ENCODE measurements around the gene SWT1. TPM values are rescaled to one million over a fixed set of nuclear protein-coding genes. Genes with fewer than 3 reads are reported as not detected.

SWT1 gene
- total RNA-seq, 2 experiments from 2014 or later: 4.1 to 5.3 TPM

DNA sequence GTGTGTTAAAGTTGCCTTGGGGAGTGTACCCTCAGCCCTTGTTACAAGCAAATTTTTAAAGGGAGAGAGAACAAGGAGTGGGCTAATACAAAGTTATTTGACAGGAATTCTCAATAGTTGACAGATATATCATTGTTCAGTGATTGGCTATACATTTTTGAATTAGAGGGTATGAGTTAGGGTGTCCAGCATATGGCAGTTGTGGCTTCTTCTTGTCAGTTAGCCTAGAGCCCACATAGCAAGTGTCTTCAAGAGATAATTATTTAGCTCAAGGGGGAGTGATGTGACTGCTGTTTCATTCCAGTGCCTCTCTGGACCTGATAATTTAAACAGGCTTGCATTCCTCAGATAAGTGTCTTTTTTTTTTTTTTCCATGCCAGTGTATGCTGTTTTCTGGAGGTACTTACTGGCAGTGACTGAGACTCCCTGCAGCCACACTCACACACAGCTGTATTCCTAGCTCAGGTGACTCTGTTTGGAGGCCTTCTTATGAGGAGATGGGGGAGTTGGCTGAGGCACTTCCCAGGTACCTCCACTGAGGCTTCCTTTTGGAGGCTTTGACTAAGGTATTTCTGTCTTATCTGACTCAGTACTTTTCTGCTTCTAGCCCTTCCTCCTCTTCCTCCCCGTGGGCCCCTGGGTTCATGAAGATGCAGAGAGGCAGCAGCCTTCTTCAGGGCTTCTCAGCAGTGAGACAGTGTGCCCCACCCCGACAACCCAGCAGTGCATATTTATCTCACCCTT, 127.7 kb downstream of the SWT1 start:
- CTCF ChIA-PET: interaction anchor here (1.0 to 1.4 kb wide), 4 partner anchors 14 to 385 kb away, joined by 3 to 4 read pairs (median 3); no protein-coding TSS in a partner anchor
- intact Hi-C loops (cut with DNase I, micrococcal nuclease): loop anchor here (1.0 to 5.0 kb wide), 2 partner anchors 20 to 42 kb away; no protein-coding TSS in a partner anchor
- TF ChIP-seq, protein P1, sequence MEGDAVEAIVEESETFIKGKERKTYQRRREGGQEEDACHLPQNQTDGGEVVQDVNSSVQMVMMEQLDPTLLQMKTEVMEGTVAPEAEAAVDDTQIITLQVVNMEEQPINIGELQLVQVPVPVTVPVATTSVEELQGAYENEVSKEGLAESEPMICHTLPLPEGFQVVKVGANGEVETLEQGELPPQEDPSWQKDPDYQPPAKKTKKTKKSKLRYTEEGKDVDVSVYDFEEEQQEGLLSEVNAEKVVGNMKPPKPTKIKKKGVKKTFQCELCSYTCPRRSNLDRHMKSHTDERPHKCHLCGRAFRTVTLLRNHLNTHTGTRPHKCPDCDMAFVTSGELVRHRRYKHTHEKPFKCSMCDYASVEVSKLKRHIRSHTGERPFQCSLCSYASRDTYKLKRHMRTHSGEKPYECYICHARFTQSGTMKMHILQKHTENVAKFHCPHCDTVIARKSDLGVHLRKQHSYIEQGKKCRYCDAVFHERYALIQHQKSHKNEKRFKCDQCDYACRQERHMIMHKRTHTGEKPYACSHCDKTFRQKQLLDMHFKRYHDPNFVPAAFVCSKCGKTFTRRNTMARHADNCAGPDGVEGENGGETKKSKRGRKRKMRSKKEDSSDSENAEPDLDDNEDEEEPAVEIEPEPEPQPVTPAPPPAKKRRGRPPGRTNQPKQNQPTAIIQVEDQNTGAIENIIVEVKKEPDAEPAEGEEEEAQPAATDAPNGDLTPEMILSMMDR (IDR thresholded peaks at IDR 0.05): no peak
- H3K36me3 Mint-ChIP-seq (ENCODE audit: low read depth): peaks cover 24% of the 10 kb centered on the region
- H3K4me1 ChIP-seq (ENCODE audit: insufficient read depth, low read length): peaks cover 45% of the 10 kb centered on the region
- peaks cover 5% of the 10 kb centered on the region for H3K9me3 Mint-ChIP-seq
- H3K27ac ChIP-seq (ENCODE audit: low read depth in 1 of 2, low read length in 2 of 2): no peak overlapping the region
- no peaks in the 10 kb centered on the region for H3K27me3 ChIP-seq (ENCODE audit: control insufficient read depth in 1 of 2, insufficient read depth in 2 of 2, low read length in 2 of 2)
- POLR2A ChIA-PET: interaction anchor here (0.6 to 1.5 kb wide), 4 partner anchors 16 to 389 kb away, joined by 3 to 5 read pairs (median 3); partner anchors contain the start of gene IVNS1ABP
- H3K36me3 ChIP-seq (ENCODE audit: insufficient read depth, low read length): no peaks in the 10 kb centered on the region
- no peak overlapping the region for H3K4me3 ChIP-seq (ENCODE audit: low read length)
- peak overlapping the region; percentile 91 for H3K27ac Mint-ChIP-seq
- H3K9me3 ChIP-seq (ENCODE audit: control insufficient read depth in 1 of 2, insufficient read depth in 1 of 2, low read length in 2 of 2): no peaks in the 10 kb centered on the region
- peaks cover 72% of the 10 kb centered on the region for H3K4me1 Mint-ChIP-seq (ENCODE audit: low read depth)
- H3K27me3 Mint-ChIP-seq: no peaks in the 10 kb centered on the region
- DNase-seq (peak in 1 of 14 experiments; percentile 26), ATAC-seq (ENCODE audit: poor library complexity) (no peak)
- H3K4me3 Mint-ChIP-seq: no peak overlapping the region

DNA sequence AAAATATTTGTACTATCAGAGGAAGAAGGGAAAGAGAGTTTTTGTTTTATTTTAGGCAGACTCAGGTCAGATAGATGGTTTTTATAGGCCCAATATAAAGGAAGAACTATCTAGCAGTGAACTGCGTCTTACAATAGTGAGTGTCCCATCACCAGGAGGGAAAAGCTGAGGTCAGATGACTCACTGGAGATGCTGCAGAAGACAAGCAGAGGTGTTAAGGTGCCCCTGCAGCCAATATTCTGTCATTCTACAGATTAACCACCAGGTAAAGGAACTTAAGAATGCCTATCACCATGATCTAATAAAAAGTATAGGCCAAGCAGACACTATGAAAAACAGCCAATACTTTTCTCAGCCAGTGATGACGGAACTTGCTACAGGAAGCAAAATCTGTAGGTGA, 130.5 kb downstream of the SWT1 start:
- TF ChIP-seq, protein P1 (IDR thresholded peaks at IDR 0.05): no peak
- Mint-ChIP-seq H3K27me3 (no peaks in the 10 kb centered on the region), H3K4me1 (ENCODE audit: low read depth) (peaks cover 53% of the 10 kb centered on the region), H3K4me3 (no peak overlapping the region), H3K9me3 (no peaks in the 10 kb centered on the region), H3K27ac (no peak overlapping the region), H3K36me3 (ENCODE audit: low read depth) (peaks cover 12% of the 10 kb centered on the region)
- Histone ChIP-seq H3K27ac (ENCODE audit: low read depth in 1 of 2, low read length in 2 of 2) (no peak overlapping the region), H3K27me3 (ENCODE audit: control insufficient read depth in 1 of 2, insufficient read depth in 2 of 2, low read length in 2 of 2) (no peaks in the 10 kb centered on the region), H3K4me3 (ENCODE audit: low read length) (no peak overlapping the region), H3K36me3 (ENCODE audit: insufficient read depth, low read length) (no peaks in the 10 kb centered on the region), H3K4me1 (ENCODE audit: insufficient read depth, low read length) (peaks cover 19% of the 10 kb centered on the region), H3K9me3 (ENCODE audit: control insufficient read depth in 1 of 2, insufficient read depth in 1 of 2, low read length in 2 of 2) (no peaks in the 10 kb centered on the region)
- intact Hi-C loops (cut with DNase I, micrococcal nuclease): no loop called here
- POLR2A ChIA-PET: interaction anchor here (0.6 to 1.5 kb wide), 2 partner anchors 9 to 28 kb away, joined by 3 to 4 read pairs; no protein-coding TSS in a partner anchor
- ATAC-seq (ENCODE audit: poor library complexity) (no peak), DNase-seq (no peak)
- CTCF ChIA-PET: no interaction called here

DNA sequence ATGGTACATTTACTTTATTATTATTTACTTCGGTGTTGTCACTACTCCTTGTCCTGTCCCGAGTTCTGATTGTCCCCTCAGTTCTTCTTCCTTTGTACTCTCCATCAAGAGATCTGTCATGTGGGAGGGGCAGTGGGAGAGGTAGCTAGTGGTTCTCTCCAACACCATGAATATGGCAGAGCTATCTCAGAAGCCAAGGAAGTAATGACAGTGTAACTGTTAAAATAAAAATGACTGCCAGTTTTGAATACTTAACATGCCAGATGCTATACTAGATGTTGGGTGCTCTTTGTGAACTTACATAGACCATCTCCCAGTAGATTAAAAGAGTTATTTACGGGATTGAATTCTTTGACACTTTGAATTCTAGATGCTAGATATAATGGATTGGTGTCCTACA, 131.5 kb downstream of the SWT1 start:
- Mint-ChIP-seq H3K9me3 (no peaks in the 10 kb centered on the region), H3K36me3 (ENCODE audit: low read depth) (peaks cover 19% of the 10 kb centered on the region), H3K4me3 (no peak overlapping the region), H3K4me1 (ENCODE audit: low read depth) (peaks cover 53% of the 10 kb centered on the region), H3K27me3 (no peaks in the 10 kb centered on the region), H3K27ac (no peak overlapping the region)
- Histone ChIP-seq H3K36me3 (ENCODE audit: insufficient read depth, low read length) (no peaks in the 10 kb centered on the region), H3K4me1 (ENCODE audit: insufficient read depth, low read length) (peaks cover 11% of the 10 kb centered on the region), H3K27ac (ENCODE audit: low read depth in 1 of 2, low read length in 2 of 2) (no peak overlapping the region), H3K4me3 (ENCODE audit: low read length) (no peak overlapping the region), H3K9me3 (ENCODE audit: control insufficient read depth in 1 of 2, insufficient read depth in 1 of 2, low read length in 2 of 2) (no peaks in the 10 kb centered on the region), H3K27me3 (ENCODE audit: control insufficient read depth in 1 of 2, insufficient read depth in 2 of 2, low read length in 2 of 2) (no peaks in the 10 kb centered on the region)
- ATAC-seq (ENCODE audit: poor library complexity) (no peak), DNase-seq (no peak)
- CTCF ChIA-PET: no interaction called here
- TF ChIP-seq, protein P1 (IDR thresholded peaks at IDR 0.05): no peak
- POLR2A ChIA-PET: interaction anchor here (0.7 to 1.5 kb wide), 2 partner anchors 27 to 271 kb away, joined by 3 to 4 read pairs; no protein-coding TSS in a partner anchor
- intact Hi-C loops (cut with DNase I, micrococcal nuclease): no loop called here
